Cardiac fibroblast (primary cell): Measurements from ENCODE around the gene HDDC2.

Experiments used
- DNase-seq, 2 donors: peaks; one replicate each; pipeline versions ENCODE4 v3.0.0 to v3.0.0-alpha.2; 2010; ENCODE audit warnings: low read depth in 2 of 2
- H3K4me3 ChIP-seq, 2 donors: replicated peaks in 1 of 2; 1 replicate in 1 of 2; 2 replicates in 1 of 2; pipeline ENCODE4 v1.5.1; 2011; ENCODE audit warnings: low read depth in 2 of 2, low read length in 2 of 2, mild to moderate bottlenecking in 2 of 2, moderate library complexity in 1 of 2
- CTCF ChIP-seq: IDR thresholded peaks from one replicate; pipeline ENCODE4 v1.5.1; 2011; ENCODE audit warnings: low read depth, mild to moderate bottlenecking, low read length, inconsistent platforms

The HDDC2 gene

GRCh38 chr6:125273251-125273650, 28.5 kb downstream of the HDDC2 start:
- no peak for DNase-seq
- TF ChIP-seq CTCF, result no peak
- no peak overlapping the region for H3K4me3 ChIP-seq

- no peak overlapping the region for H3K4me3 ChIP-seq
- TF ChIP-seq CTCF, result no peak
- DNase-seq, result peak; percentile 7 to 46
Observed at GRCh38 chr6:125271486-125272159, 30.1 kb downstream of the HDDC2 start.

- no peak for TF ChIP-seq CTCF
- H3K4me3 ChIP-seq, result no peak overlapping the region
- DNase-seq, result no peak
Observed at GRCh38 chr6:125270380-125270779, 31.4 kb downstream of the HDDC2 start.

GRCh38 chr6:125269328-125269985, 32.3 kb downstream of the HDDC2 start:
- no peak overlapping the region for H3K4me3 ChIP-seq
- TF ChIP-seq CTCF, result no peak
- DNase-seq, result no peak

GRCh38 chr6:125268765-125269164, 33.0 kb downstream of the HDDC2 start:
- no peak for DNase-seq
- no peak for TF ChIP-seq CTCF
- no peak overlapping the region for H3K4me3 ChIP-seq

GRCh38 chr6:125267806-125268523, 33.8 kb downstream of the HDDC2 start:
- H3K4me3 ChIP-seq, result no peak overlapping the region
- DNase-seq, result peak; percentile 11 to 74
- TF ChIP-seq CTCF, result no peak
